ENCODE data around the gene NDUFA7.

- TF ChIP-seq CTCF (IDR thresholded peaks at IDR 0.05): no peak
- no peak for TF ChIP-seq EP300 (IDR thresholded peaks at IDR 0.05)
- TF ChIP-seq POLR2A (IDR thresholded peaks at IDR 0.05): no peak
- no peak for TF ChIP-seq POLR2AphosphoS5 (IDR thresholded peaks at IDR 0.05)
Observed at GRCh38 chr19:8333767-8334457, 12.7 kb upstream of the NDUFA7 start.

Measured in suprapubic skin (tissue), 4 donors.